Measurements from ENCODE around the gene RAB11FIP3. TPM values are rescaled to one million over a fixed set of nuclear protein-coding genes. Genes with fewer than 3 reads are reported as not detected.

The RAB11FIP3 gene
- total and polyA plus RNA-seq, 2 of the 13 experiments (the other 11 are each of a cell fraction or from before 2014, with no cell fraction given) = 34.3 to 57.6 TPM

- TF ChIP-seq HOXA9 (CRISPR knock-in tag; IDR thresholded peaks at IDR 0.05; ENCODE audit: borderline replicate concordance) (no peak), EHMT2 (IDR thresholded peaks at IDR 0.05; ENCODE audit: borderline replicate concordance, low read depth, low read length) (no peak), TIGD3 (CRISPR knock-in tag; IDR thresholded peaks at IDR 0.05; ENCODE audit: borderline replicate concordance) (no peak), SIN3B (IDR thresholded peaks at IDR 0.05; ENCODE audit: low read length) (no peak), ZNF337 (CRISPR knock-in tag; IDR thresholded peaks at IDR 0.05; ENCODE audit: borderline replicate concordance, low read depth) (no peak), REL (CRISPR knock-in tag; conservative IDR thresholded peaks at IDR 0.05) (no peak), ATF7-NPFF (CRISPR knock-in tag; IDR thresholded peaks at IDR 0.05; ENCODE audit: low read depth) (no peak), MED13 (CRISPR knock-in tag; IDR thresholded peaks at IDR 0.05) (no peak), PTBP1 (IDR thresholded peaks at IDR 0.05; ENCODE audit: low read depth, low read length, poor library complexity, severe bottlenecking) (no peak), SP2 (CRISPR knock-in tag; IDR thresholded peaks at IDR 0.05) (no peak), ZFP82 (CRISPR knock-in tag; IDR thresholded peaks at IDR 0.05; ENCODE audit: borderline replicate concordance) (no peak), SAP130 (CRISPR knock-in tag; IDR thresholded peaks at IDR 0.05; ENCODE audit: low read depth) (peak; percentile 54), HMG20B (CRISPR knock-in tag; conservative IDR thresholded peaks at IDR 0.05) (0 out of 2 replicates have a peak, but pooled peaks have one; percentile 32), ZNF558 (CRISPR knock-in tag; IDR thresholded peaks at IDR 0.05; ENCODE audit: borderline replicate concordance) (no peak), ZBTB46 (CRISPR knock-in tag; IDR thresholded peaks at IDR 0.05; ENCODE audit: borderline replicate concordance) (no peak), ZMAT3 (CRISPR knock-in tag; conservative IDR thresholded peaks at IDR 0.05) (no peak), ZNF274 (CRISPR knock-in tag; IDR thresholded peaks at IDR 0.05) (0 out of 2 replicates have a peak, but pooled peaks have one; percentile 45), ZNF639 (CRISPR knock-in tag; conservative IDR thresholded peaks at IDR 0.05) (no peak), ZNF766 (CRISPR knock-in tag; IDR thresholded peaks at IDR 0.05; ENCODE audit: borderline replicate concordance) (no peak), PHF20 (CRISPR knock-in tag; IDR thresholded peaks at IDR 0.05) (peak; percentile 22; the same call in 1 of the 2 replicates), ZFP36L1 (CRISPR knock-in tag; IDR thresholded peaks at IDR 0.05) (no peak), ZNF510 (CRISPR knock-in tag; IDR thresholded peaks at IDR 0.05; ENCODE audit: low read depth) (no peak), HES4 (CRISPR knock-in tag; IDR thresholded peaks at IDR 0.05; ENCODE audit: borderline replicate concordance) (no peak), MXD4 (CRISPR knock-in tag; IDR thresholded peaks at IDR 0.05) (no peak), GATAD1 (CRISPR knock-in tag; IDR thresholded peaks at IDR 0.05) (no peak), KLF11 (CRISPR knock-in tag; IDR thresholded peaks at IDR 0.05) (no peak), ZNF567 (CRISPR knock-in tag; IDR thresholded peaks at IDR 0.05; ENCODE audit: borderline replicate concordance) (no peak)
These were observed 28.8 kb upstream of the RAB11FIP3 start (continued) for GRCh38 chr16:396605-397004.
